Fibroblast of pulmonary artery (primary cell): ENCODE results near the gene FXYD1.

Source experiments
- DNase-seq: peaks from one replicate; pipeline ENCODE4 v3.0.0-alpha.2; 2010; ENCODE audit warnings: low read depth
- H3K4me3 ChIP-seq: replicated peaks from 2 replicates; pipeline ENCODE4 v1.5.1; 2011; ENCODE audit warnings: low read depth, mild to moderate bottlenecking, control low read depth, low read length, moderate library complexity
- CTCF ChIP-seq: IDR thresholded peaks from 2 replicates; pipeline ENCODE4 v1.5.1; 2011; ENCODE audit warnings: mild to moderate bottlenecking, control low read depth, low read length, inconsistent platforms; ENCODE audit errors: missing control alignments

FXYD1 gene

GRCh38 chr19:35104361-35104760, 34.3 kb upstream of the FXYD1 start:
- TF ChIP-seq CTCF: no peak
- DNase-seq: no peak
- no peak overlapping the region for H3K4me3 ChIP-seq

- H3K4me3 ChIP-seq: no peak overlapping the region
- no peak for DNase-seq
- TF ChIP-seq CTCF: no peak
Measured at GRCh38 chr19:35105047-35105410, 33.6 kb upstream of the FXYD1 start.

- no peak for TF ChIP-seq CTCF
- no peak overlapping the region for H3K4me3 ChIP-seq
- DNase-seq: no peak
Measured at GRCh38 chr19:35105411-35106290, 33.0 kb upstream of the FXYD1 start.

- H3K4me3 ChIP-seq: no peak overlapping the region
- TF ChIP-seq CTCF: no peak
- DNase-seq: no peak
Measured at GRCh38 chr19:35106291-35106583, 32.4 kb upstream of the FXYD1 start.

- no peak overlapping the region for H3K4me3 ChIP-seq
- TF ChIP-seq CTCF: no peak
Measured at GRCh38 chr19:35106898-35107541, 31.6 kb upstream of the FXYD1 start.

GRCh38 chr19:35107545-35107944, 31.1 kb upstream of the FXYD1 start:
- DNase-seq: peak; percentile 58
- no peak overlapping the region for H3K4me3 ChIP-seq
- TF ChIP-seq CTCF: no peak

More at GRCh38 chr19:35106898-35107541, 31.6 kb upstream of the FXYD1 start:
- no peak for DNase-seq
